ENCODE measurements around the gene CELF6.

The CELF6 gene

GRCh38 chr15:72315706-72316370 lies 4.1 kb downstream of the CELF6 start:
- no peaks in the 10 kb centered on the region for H3K36me3 ChIP-seq (ENCODE audit: insufficient read depth, low read length)
- no peaks in the 10 kb centered on the region for H3K9me3 ChIP-seq (ENCODE audit: low read length)
- no peak overlapping the region for H3K27ac ChIP-seq (ENCODE audit: low read depth, low read length)
- H3K4me3 ChIP-seq (ENCODE audit: low read depth in 1 of 2, low read length in 2 of 2) = no peak overlapping the region
- H3K9ac ChIP-seq (ENCODE audit: low read length) = no peak overlapping the region
- H3K27me3 ChIP-seq (ENCODE audit: control insufficient read depth in 1 of 2, insufficient read depth in 2 of 2, low read length in 2 of 2) = no peaks in the 10 kb centered on the region
- no peaks in the 10 kb centered on the region for H3K4me1 ChIP-seq (ENCODE audit: insufficient read depth, low read length)

GRCh38 chr15:72313881-72314280 lies 6.1 kb downstream of the CELF6 start:
- Histone ChIP-seq H3K9ac (ENCODE audit: low read length) (no peak overlapping the region), H3K27me3 (ENCODE audit: control insufficient read depth in 1 of 2, insufficient read depth in 2 of 2, low read length in 2 of 2) (no peaks in the 10 kb centered on the region), H3K4me3 (ENCODE audit: low read depth in 1 of 2, low read length in 2 of 2) (no peak overlapping the region), H3K27ac (ENCODE audit: low read depth, low read length) (no peak overlapping the region), H3K4me1 (ENCODE audit: insufficient read depth, low read length) (no peaks in the 10 kb centered on the region), H3K9me3 (ENCODE audit: low read length) (no peaks in the 10 kb centered on the region), H3K36me3 (ENCODE audit: insufficient read depth, low read length) (no peaks in the 10 kb centered on the region)

GRCh38 chr15:72313448-72313840 lies 6.5 kb downstream of the CELF6 start:
- H3K27ac ChIP-seq (ENCODE audit: low read depth, low read length) = no peak overlapping the region
- H3K4me3 ChIP-seq (ENCODE audit: low read depth in 1 of 2, low read length in 2 of 2) = no peak overlapping the region
- no peaks in the 10 kb centered on the region for H3K9me3 ChIP-seq (ENCODE audit: low read length)
- no peaks in the 10 kb centered on the region for H3K36me3 ChIP-seq (ENCODE audit: insufficient read depth, low read length)
- no peaks in the 10 kb centered on the region for H3K4me1 ChIP-seq (ENCODE audit: insufficient read depth, low read length)
- no peak overlapping the region for H3K9ac ChIP-seq (ENCODE audit: low read length)
- H3K27me3 ChIP-seq (ENCODE audit: control insufficient read depth in 1 of 2, insufficient read depth in 2 of 2, low read length in 2 of 2) = no peaks in the 10 kb centered on the region

- no peak overlapping the region for H3K4me3 ChIP-seq (ENCODE audit: low read depth in 1 of 2, low read length in 2 of 2)
- H3K4me1 ChIP-seq (ENCODE audit: insufficient read depth, low read length) = no peaks in the 10 kb centered on the region
- H3K9me3 ChIP-seq (ENCODE audit: low read length) = no peaks in the 10 kb centered on the region
- H3K36me3 ChIP-seq (ENCODE audit: insufficient read depth, low read length) = no peaks in the 10 kb centered on the region
- H3K27ac ChIP-seq (ENCODE audit: low read depth, low read length) = no peak overlapping the region
- no peak overlapping the region for H3K9ac ChIP-seq (ENCODE audit: low read length)
- no peaks in the 10 kb centered on the region for H3K27me3 ChIP-seq (ENCODE audit: control insufficient read depth in 1 of 2, insufficient read depth in 2 of 2, low read length in 2 of 2)
Measured at GRCh38 chr15:72312605-72313447, 7.1 kb downstream of the CELF6 start.

- H3K4me1 ChIP-seq (ENCODE audit: insufficient read depth, low read length) = no peaks in the 10 kb centered on the region
- no peaks in the 10 kb centered on the region for H3K9me3 ChIP-seq (ENCODE audit: low read length)
- H3K36me3 ChIP-seq (ENCODE audit: insufficient read depth, low read length) = no peaks in the 10 kb centered on the region
- no peaks in the 10 kb centered on the region for H3K27me3 ChIP-seq (ENCODE audit: control insufficient read depth in 1 of 2, insufficient read depth in 2 of 2, low read length in 2 of 2)
- H3K27ac ChIP-seq (ENCODE audit: low read depth, low read length) = no peak overlapping the region
- H3K4me3 ChIP-seq (ENCODE audit: low read depth in 1 of 2, low read length in 2 of 2) = no peak overlapping the region
- H3K9ac ChIP-seq (ENCODE audit: low read length) = no peak overlapping the region
Measured at GRCh38 chr15:72307026-72307425, 12.9 kb downstream of the CELF6 start.

GRCh38 chr15:72306211-72306785 lies 13.7 kb downstream of the CELF6 start:
- Histone ChIP-seq H3K4me3 (ENCODE audit: low read depth in 1 of 2, low read length in 2 of 2) (no peak overlapping the region), H3K27ac (ENCODE audit: low read depth, low read length) (no peak overlapping the region), H3K27me3 (ENCODE audit: control insufficient read depth in 1 of 2, insufficient read depth in 2 of 2, low read length in 2 of 2) (no peaks in the 10 kb centered on the region), H3K36me3 (ENCODE audit: insufficient read depth, low read length) (no peaks in the 10 kb centered on the region), H3K9me3 (ENCODE audit: low read length) (no peaks in the 10 kb centered on the region), H3K4me1 (ENCODE audit: insufficient read depth, low read length) (no peaks in the 10 kb centered on the region), H3K9ac (ENCODE audit: low read length) (no peak overlapping the region)

- H3K4me3 ChIP-seq (ENCODE audit: low read depth in 1 of 2, low read length in 2 of 2) = no peak overlapping the region
- H3K9me3 ChIP-seq (ENCODE audit: low read length) = no peaks in the 10 kb centered on the region
- H3K27ac ChIP-seq (ENCODE audit: low read depth, low read length) = no peak overlapping the region
- H3K27me3 ChIP-seq (ENCODE audit: control insufficient read depth in 1 of 2, insufficient read depth in 2 of 2, low read length in 2 of 2) = no peaks in the 10 kb centered on the region
- H3K36me3 ChIP-seq (ENCODE audit: insufficient read depth, low read length) = no peaks in the 10 kb centered on the region
- H3K4me1 ChIP-seq (ENCODE audit: insufficient read depth, low read length) = no peaks in the 10 kb centered on the region
- no peak overlapping the region for H3K9ac ChIP-seq (ENCODE audit: low read length)
Measured at GRCh38 chr15:72304596-72304995, 15.4 kb downstream of the CELF6 start.

GRCh38 chr15:72302955-72303354 lies 17.0 kb downstream of the CELF6 start:
- no peaks in the 10 kb centered on the region for H3K27me3 ChIP-seq (ENCODE audit: control insufficient read depth in 1 of 2, insufficient read depth in 2 of 2, low read length in 2 of 2)
- H3K36me3 ChIP-seq (ENCODE audit: insufficient read depth, low read length) = no peaks in the 10 kb centered on the region
- no peaks in the 10 kb centered on the region for H3K4me1 ChIP-seq (ENCODE audit: insufficient read depth, low read length)
- H3K9ac ChIP-seq (ENCODE audit: low read length) = no peak overlapping the region
- H3K27ac ChIP-seq (ENCODE audit: low read depth, low read length) = no peak overlapping the region
- no peak overlapping the region for H3K4me3 ChIP-seq (ENCODE audit: low read depth in 1 of 2, low read length in 2 of 2)
- no peaks in the 10 kb centered on the region for H3K9me3 ChIP-seq (ENCODE audit: low read length)

- no peaks in the 10 kb centered on the region for H3K9me3 ChIP-seq (ENCODE audit: low read length)
- no peak overlapping the region for H3K4me3 ChIP-seq (ENCODE audit: low read depth in 1 of 2, low read length in 2 of 2)
- no peak overlapping the region for H3K9ac ChIP-seq (ENCODE audit: low read length)
- H3K4me1 ChIP-seq (ENCODE audit: insufficient read depth, low read length) = no peaks in the 10 kb centered on the region
- H3K27ac ChIP-seq (ENCODE audit: low read depth, low read length) = no peak overlapping the region
- no peaks in the 10 kb centered on the region for H3K27me3 ChIP-seq (ENCODE audit: control insufficient read depth in 1 of 2, insufficient read depth in 2 of 2, low read length in 2 of 2)
- H3K36me3 ChIP-seq (ENCODE audit: insufficient read depth, low read length) = no peaks in the 10 kb centered on the region
Measured at GRCh38 chr15:72289597-72290325, 30.2 kb downstream of the CELF6 start.

GRCh38 chr15:72288796-72289596 lies 31.0 kb downstream of the CELF6 start:
- Histone ChIP-seq H3K36me3 (ENCODE audit: insufficient read depth, low read length) (no peaks in the 10 kb centered on the region), H3K4me1 (ENCODE audit: insufficient read depth, low read length) (no peaks in the 10 kb centered on the region), H3K27me3 (ENCODE audit: control insufficient read depth in 1 of 2, insufficient read depth in 2 of 2, low read length in 2 of 2) (no peaks in the 10 kb centered on the region), H3K9me3 (ENCODE audit: low read length) (no peaks in the 10 kb centered on the region), H3K9ac (ENCODE audit: low read length) (no peak overlapping the region), H3K27ac (ENCODE audit: low read depth, low read length) (no peak overlapping the region), H3K4me3 (ENCODE audit: low read depth in 1 of 2, low read length in 2 of 2) (no peak overlapping the region)
